ENCODE data around the gene MATN4.

DNA sequence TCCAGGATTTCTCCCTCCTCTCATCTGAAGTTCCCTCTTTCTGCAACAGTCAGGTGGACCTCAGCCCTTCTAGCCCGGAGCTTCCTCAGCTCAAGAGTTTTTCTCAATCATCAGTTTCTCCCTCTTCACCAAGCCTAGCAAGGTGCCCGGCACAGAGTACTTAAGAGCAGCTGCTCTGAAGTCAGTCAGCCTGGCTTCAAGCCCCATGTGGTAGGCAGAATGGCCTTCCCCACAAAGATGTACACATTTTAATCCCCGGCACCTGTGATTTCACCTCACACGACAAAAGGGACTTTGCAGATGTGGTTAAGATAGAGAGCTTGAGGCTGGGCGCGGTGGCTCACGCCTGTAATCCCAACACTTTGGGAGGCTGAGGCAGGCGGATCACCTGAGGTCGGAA, 16.6 kb downstream of the MATN4 start:
- TF ChIP-seq, protein P1, sequence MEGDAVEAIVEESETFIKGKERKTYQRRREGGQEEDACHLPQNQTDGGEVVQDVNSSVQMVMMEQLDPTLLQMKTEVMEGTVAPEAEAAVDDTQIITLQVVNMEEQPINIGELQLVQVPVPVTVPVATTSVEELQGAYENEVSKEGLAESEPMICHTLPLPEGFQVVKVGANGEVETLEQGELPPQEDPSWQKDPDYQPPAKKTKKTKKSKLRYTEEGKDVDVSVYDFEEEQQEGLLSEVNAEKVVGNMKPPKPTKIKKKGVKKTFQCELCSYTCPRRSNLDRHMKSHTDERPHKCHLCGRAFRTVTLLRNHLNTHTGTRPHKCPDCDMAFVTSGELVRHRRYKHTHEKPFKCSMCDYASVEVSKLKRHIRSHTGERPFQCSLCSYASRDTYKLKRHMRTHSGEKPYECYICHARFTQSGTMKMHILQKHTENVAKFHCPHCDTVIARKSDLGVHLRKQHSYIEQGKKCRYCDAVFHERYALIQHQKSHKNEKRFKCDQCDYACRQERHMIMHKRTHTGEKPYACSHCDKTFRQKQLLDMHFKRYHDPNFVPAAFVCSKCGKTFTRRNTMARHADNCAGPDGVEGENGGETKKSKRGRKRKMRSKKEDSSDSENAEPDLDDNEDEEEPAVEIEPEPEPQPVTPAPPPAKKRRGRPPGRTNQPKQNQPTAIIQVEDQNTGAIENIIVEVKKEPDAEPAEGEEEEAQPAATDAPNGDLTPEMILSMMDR (IDR thresholded peaks at IDR 0.05; ENCODE audit: low read length), result no peak
- no peak for TF ChIP-seq EZH2 (IDR thresholded peaks at IDR 0.05; ENCODE audit: borderline replicate concordance, low read length)
